T-helper 2 cell (primary cell): ENCODE data around the gene ETV1.
A peak's percentile ranks its signal among the peaks of the same experiment; 100 is the strongest.

Source experiments
- DNase-seq, 5 experiments: peaks; one replicate each; pipeline versions ENCODE4 v3.0.0 to v3.0.0-alpha.2; 2012 to 2022

Gene ETV1

DNA sequence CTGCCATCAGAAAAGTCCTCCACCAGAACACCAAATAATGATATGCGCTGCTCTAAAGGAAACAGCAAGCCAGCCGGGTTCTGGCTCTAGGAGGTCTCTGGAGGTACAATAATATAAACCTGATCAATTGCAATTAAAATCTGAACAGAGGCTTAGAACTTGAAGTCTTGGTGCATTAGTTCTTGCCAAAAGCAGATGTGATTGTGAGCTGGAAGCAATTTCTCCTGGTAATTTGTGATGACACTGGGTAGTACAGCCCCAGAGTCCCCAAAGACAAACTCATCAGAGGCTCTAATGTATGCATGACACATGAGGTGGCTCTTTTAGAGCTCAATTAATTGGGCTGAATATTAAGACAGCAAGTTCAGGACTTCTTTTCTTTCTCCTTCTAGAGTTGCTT lies 3.3 kb downstream of the ETV1 start:
- DNase-seq = no peak

DNA sequence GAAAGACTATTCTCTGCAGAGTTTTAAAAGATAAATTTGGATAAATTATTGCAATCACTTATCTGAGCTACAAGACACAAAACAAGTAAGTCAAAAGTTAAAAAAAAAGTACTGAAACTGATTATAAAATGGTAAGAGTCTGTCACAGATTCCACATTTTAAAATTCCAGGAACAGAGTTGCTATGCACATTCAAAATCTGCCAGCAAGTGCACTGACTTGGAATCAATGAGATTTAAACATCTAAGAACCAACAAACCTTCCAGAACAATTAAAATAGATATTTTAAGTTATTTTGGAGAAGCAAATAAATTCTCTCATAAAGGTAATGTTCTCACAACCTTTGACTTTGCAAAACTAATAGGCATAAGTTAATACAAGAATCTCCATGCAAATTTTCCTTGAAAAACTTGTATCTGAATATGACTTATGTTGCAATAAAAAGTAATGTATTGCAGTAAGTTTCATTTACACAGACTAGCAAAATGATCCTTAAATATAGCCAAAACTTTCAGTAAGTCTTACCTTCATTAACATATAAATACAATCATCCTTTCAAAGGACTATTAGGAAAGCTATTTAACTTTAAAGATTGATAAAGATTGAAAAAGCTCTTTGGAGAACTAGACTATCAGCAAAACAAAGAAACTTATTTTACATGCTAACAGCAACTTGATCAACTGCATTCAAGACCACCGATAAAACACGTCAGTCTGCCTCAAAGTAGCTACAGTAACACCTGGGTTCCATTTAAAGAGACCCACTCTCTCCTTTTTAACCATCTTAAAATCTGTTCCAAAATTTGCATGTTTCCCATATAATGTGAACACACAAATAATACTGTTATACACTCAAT lies 4.4 kb downstream of the ETV1 start:
- no peak for DNase-seq

DNA sequence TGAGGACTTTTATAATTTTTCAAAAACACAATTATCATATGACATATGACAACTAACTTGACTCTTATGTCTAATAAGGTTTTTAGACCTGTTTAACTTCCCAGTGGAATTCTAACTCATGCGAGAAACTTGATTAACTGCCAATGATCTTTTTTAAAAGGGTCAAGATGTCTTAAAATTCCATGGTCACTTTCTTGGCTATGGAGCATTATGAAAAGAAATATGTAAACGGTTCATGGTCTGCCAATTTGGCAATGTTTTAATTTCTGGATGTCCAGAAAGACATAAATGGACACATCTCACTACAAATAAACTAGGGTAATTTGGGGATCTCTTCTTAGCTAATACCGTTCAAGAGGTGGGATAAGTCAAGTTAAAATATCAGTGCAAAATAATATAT lies 5.4 kb downstream of the ETV1 start:
- no peak for DNase-seq

DNA sequence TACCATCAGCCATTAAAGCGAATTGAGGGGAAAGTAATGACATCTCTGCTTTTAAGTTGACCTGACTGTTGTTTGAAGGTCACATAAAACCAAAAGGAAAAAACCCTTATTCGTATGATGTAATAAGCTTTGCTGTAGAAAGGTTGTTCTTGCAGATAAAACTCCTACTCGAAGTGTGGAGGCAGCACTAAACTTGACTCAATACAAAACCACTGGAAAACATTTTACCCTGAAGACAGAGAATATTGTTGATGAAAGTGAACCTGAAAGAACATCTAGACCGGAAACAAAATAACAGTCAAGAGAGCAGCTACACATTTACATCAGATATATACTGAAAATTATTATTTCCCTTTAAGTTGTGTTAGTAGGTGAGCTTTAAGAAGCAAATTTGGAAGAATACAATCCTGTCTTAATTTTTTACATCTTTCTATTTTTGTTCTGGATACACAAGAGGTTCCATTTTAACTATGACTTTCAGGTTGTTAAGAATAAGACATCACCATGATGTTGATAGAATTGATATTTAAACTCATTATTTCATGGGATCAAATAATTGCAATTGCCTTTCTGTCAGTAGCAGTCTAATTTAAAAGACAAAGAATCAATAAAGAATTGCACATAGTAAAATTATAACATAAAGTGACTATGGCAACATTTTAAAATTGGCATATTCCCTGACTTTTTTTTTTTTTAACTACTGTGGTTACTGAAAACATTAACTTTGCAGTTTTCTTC lies 6.4 kb downstream of the ETV1 start:
- DNase-seq = peak in 1 of 5 experiments; percentile 33

DNA sequence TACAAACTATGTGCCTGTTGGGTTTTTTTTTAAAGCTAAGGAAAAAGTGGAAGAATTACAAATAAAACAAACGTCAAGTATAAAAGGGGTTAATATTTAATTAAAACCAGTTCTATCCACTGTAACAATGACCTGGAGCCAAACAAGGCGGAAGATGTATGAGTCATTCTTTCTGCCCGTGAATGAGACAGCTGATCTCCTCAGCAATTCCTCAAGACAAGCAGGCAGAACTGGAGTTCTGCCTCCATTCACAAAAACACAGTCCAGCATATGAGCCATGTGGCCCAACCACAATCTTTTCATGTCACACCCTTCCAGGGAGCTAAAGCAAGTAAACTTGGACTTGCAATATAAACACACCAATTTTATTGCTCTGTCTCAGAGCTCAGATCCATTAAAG lies 8.4 kb downstream of the ETV1 start:
- no peak for DNase-seq

DNA sequence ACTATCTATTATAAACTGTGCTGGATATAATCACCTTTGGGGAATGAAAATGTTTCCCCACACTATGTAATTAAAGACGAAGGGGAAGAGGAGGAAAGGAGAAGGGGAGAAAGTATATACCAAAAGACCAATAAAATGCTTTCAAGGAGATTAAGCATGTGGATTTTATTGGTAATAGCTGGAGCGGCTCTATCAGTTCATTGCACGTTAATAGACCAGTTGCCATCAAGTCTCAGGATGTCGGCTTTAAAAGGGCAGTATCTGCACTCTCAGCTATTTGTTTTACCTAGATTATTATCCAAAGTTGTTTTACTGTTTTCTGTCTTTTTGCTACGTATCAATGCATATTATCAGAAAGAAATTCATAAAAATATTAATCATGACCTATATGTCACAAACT lies 9.0 kb downstream of the ETV1 start:
- no peak for DNase-seq

DNA sequence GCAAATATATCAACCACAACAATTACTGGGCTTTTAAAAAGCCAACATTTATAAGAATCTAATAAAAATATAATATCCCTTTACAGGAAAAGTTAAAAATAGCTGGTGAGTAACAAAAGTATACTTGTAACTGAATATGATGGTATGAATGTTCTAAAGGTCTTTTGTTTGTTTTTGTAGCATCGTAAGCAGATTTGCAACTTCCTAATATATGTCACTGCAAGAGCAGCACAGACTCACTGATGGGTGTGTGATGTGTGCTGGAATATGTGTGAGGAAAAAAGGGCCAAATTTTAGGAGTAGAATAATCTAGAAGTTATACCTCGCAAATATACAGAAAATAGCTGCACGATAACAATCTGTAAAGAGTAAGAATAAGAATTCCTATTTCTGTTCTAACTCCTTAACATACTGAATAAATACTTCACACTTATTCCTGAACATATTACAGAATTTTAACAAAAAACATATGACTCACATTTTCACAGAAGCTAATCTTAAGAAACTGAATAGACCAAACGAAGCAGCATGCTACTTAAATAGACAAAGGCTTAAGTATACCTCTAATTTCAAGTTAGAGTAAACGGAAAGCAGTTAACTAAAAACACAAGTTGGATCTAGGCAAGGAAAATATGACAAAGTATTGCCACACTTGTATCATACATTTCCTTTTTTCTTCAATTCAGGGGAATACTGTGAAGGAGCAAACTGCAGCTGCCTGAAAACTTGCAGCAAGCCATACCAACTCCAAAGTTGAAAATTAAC lies 9.6 kb downstream of the ETV1 start:
- no peak for DNase-seq

DNA sequence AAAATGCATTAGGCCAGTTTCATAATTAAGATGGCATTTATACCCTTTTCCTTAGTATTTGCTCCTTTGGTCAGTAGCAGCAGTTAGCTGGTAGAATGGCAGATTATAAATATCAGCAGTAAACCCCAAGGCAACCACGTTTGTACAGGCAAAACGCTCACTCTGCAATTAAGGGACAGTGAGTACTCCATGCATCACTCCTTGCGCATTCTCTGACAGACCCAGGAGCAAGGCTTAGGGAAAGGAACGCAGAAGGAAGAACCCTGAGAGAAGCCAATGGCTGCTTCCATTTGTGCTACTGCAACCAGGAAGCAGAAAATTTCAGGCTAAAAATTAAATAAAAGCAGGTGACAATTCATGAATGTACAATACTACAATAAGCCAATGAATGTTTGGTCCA lies 12.9 kb downstream of the ETV1 start:
- no peak for DNase-seq

DNA sequence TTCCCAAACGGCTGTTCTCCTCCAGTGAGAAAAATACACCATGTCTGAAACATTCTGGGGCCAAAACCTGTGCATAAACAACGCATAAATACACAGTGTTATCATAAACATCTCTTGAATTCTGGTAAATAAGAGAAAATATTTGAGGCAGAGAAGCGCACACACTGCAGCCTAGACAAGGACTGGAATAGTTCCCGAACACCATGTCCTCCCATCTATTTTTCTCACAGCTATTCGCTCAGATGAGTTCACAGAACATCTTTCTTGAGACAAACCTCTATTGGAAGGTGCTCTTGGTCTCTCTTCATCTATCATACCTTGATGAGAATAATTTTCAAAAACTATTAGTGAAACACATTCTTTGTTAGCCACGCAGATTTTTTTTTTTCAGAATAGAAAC lies 24.4 kb downstream of the ETV1 start:
- no peak for DNase-seq

DNA sequence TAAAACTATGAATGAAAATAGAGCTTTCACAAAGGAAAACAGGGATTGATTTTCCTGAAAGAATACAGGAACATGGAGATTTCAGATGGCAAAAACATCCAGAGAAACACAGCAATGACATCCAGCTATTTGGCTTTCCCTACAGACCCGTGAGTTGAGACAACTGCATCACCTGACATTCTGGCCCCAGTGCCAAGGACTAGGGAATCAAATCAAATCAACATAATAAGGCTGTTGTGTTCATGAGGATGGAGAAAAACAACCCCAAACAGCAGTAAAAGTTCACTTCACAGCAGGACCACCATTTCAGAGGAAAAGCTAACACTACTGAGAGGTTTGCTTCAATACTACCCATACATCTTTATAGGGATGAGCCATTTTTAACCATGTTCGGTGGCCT lies 25.5 kb downstream of the ETV1 start:
- no peak for DNase-seq

DNA sequence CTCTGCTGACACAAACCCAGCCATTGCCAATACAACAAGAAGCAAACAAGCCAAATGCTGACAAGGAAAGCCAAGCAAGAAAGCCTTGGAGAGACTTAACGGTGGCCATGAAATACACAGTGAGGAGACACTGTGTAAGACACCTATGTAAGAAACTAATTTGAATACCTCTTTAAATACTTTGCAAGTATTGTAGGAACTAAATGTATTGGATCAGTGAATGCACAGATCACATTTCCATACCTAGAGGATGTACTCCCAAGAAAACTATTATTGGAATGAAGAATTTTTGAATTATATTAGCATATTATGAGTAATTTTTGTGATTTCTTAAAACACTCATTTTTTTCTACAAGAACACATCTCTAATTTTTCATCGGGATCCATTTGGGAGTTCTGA lies 34.0 kb downstream of the ETV1 start:
- no peak for DNase-seq

DNA sequence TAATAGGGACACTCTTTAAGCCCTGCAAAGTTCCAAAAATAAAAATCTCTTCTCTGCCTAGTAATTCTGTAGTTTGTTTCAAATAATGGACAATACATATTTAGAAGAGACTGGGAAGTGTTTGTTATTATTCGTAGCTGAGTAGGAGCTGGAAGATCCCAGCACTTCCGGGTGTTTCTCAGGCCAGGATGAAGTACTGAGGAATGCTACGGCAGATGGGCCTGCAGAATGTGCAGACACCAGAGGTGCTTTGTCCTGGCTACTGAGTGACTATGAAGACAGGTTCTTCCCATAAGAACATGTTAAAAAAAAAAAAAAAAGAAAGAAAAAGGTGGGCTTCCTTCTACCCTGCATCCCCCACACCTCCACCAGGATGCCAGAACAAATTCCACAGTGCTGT lies 36.1 kb downstream of the ETV1 start:
- DNase-seq = no peak

DNA sequence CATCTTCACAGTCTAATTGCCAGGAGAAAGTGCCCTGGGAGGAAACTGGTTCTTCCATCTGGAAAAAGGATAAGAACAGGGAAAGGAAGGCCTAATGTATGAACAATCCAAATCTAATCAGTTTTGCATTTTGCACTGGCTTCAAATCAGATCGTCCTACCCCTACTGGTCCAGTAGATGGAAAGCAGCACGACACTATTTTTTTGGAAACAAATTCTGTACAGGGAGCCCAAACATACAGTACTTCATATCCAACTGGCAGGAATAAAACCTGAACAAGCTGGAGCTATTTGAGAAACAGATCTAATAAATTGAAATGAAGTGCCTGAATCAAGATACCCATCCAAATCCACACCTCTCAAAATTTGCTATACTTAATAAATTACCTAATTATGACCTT lies 36.5 kb downstream of the ETV1 start:
- DNase-seq = no peak

DNA sequence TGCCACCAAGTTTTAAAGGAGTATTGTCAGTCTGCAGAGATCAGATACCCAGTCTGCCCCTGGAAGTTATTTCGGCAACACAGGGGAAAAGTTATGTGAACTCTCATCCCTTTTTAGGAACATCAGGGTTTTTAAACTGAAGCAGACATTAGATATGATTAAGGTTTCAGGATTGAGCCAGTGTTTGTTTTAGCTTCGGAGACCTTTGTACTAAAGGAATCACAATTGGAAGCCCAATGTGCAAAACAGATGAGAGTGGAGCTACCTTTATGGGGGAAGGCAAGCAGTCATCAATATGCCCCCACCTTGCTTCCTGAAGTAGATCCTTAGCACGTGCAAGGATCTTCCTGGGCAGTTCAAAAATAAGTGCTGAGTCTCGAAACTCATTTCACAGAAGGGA lies 39.5 kb downstream of the ETV1 start:
- DNase-seq = no peak

DNA sequence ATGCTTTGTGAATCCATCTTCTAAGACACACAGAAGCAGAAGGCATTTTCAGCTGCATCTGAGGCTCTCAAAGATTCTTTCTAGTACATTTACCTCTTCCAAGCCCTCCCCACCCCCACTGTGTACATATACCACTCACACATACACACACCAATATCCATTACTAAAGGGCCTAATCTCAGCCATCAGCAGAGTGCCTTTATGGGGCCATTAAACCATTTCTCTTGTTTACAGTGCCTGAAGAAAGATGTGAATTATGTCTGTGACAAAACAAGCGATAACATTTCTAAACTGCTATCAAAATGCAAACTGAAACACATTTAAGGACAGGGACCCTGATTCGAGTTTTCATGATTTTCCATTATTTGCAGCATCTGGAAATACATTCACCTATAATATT lies 40.0 kb downstream of the ETV1 start:
- no peak for DNase-seq

DNA sequence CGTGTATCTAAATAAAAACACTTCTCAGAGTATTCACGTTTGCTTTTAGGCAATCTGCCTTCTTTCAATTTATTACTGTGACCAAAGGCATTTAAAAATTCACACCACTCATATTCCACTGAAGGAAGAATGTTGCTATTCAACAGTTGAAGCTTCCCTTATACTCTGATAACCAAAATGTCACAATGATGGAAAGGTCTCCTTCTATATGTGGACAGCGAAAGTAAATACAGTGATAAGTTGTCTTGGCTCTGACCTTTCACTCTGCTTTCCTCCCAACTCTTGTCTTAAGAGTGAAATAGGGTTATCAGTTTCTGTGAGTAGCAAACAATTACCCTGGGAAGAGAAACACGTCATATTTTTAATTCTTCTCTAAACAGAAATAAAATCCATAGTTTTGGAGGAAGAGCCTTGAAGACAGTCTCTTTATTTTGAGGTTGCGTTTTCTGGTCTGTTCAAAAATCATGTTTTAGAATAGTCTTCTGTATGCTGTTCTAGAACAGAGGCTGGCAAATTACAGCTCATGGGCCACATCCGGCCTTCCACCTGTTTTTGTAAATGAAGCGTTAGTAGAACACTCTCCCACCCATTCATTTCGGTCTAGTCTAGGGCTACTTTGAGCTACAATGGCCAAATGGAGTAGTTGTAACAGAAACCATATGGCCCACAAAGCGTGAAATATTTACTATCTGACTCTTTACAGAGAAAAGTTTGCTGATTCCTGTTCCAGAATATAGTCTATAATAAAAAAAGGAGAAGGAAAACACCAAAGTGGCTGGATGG lies 41.3 kb downstream of the ETV1 start:
- no peak for DNase-seq

DNA sequence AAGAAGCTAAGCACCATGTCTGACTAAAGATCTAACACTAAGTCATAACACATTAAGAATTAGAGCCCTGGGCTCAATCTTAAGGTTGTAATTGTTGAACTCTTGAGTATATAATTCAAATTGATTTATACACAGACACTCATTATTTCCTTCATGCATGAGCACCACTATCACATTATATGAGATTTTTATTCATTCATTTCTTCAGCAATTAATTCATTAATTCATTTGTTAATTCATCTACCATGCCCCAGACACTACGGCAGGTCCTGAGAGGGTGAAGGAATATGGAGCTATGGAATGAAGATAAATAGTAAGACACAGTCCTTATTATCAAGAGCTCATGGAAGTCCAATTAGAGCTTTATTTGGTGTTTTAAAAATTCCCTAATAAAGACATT lies 41.9 kb downstream of the ETV1 start:
- no peak for DNase-seq

DNA sequence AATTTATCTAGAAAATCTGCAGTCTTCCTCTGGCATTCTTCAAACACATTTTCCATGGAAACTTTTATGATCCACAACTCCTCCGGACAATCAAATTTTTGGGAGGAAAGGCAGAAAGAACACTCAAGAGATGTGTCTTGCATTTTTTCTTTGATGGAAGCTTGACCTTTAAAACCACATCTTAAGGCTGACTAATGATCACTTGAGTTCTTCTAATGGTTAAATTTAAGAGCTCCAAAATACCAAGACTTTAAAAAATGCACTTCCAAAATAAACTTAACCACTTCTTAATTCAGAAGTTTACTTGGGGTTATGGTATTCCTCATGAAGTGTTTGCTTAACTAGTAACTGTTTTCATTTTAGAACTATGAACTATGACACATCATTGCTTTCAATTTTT lies 43.3 kb downstream of the ETV1 start:
- no peak for DNase-seq

DNA sequence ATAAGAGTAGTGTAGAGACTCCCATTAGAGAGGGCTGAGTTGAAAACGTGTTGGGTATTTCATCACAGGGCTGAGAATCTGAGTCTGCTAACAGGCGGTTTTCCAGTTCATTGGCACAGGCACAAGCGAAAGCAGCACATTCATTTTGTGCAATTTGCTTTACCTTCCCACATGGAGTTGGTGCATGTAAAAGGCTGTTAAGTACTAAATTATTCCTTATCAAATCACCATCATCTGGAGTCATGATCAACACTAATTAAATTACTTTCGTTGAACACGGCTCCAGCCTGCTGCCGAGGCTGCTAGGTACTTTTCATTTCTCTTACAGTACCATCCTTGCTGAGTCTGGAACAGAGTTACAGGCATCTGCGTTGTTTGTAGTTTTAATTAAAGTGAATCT lies 43.8 kb downstream of the ETV1 start:
- no peak for DNase-seq

DNA sequence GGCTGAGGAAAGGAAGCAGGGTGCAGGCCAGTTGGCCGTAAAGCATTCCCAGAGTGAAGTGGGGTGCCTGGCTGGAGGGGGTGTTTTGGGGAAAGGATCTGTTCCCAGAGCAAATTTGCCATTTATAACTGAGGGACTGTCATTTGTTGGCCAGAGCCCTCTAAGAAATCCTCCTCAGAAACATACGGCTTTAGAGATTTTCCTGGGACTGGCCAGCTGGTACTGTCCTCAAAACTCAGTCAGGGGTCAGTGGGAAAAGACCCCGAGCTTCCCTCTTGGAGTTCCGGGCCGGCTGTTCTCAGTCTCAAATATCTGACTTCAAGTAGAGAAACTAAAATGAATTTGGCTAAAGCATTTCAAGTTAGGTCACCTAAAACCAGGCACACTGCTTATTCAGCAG lies 55.9 kb downstream of the ETV1 start:
- DNase-seq = no peak

DNA sequence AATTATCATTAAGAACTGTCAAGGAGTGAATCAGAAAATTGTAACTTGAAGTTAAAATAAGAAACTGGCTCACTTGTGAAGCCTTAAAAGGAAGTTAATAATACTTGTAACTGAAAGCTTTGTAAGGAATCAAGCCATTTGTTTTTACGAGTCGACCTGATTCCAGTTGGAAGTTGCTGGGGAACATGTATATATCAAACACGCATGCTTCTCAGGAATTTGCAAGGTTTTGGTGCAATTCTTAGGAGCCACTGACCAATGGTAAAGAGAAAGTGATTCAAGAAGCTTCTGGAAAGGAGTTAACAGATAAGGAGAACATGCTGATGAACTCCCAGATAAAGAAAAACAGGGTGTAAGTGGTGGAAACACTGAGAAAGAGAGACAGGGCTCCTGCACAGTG lies 56.4 kb downstream of the ETV1 start:
- no peak for DNase-seq

DNA sequence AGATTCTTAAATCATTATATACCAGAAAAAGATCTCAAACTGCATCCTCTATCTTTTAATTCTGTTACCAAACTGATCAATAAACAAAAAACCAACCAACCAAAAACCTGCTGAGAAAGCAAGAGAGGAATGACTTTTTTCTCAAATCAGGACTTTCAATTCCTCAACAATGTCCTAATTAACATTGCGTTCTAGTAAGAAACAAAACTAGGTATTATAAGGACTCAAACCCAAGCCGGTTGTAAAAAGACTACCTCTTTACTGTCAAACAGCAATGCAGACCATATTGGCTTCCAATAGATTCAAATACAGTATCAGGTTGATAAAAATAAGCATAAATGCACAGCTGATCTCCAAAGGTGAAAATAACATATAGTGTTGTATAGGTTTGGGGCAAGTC lies 57.3 kb downstream of the ETV1 start:
- DNase-seq = no peak

DNA sequence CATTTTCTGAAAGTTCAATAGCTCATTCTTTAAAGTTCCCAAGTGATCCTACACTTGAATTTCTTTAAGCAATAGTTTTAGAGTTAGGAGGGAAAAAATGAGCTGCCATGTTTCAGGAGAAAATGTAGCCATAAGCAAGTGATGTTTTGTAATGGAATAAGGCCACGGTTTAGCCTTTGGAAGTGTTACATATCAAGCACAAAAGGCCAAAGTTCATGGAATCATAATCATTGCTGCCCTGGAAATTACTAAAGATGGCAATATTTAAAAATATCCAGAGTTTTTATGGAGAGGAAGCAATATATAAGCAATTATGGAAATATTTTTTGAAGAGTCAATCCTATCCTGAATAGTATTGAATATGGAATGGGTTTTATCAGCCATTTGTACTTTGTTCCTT lies 68.4 kb downstream of the ETV1 start:
- DNase-seq = no peak
